ENCODE results near the gene SORCS2. TPM values are rescaled to one million over a fixed set of nuclear protein-coding genes. Genes with fewer than 3 reads are reported as not detected.

Gene SORCS2
- total RNA-seq, 4 donors from 2014 or later = 0.48 to 1.8 (median 0.68) TPM; not detected in 1

GRCh38 chr4:7510066-7510465 lies 317.7 kb downstream of the SORCS2 start:
- in situ Hi-C loops (cut with MboI; ENCODE audit: low pct_ligation_motif_present in 1 of 4, low pct_unique_long_range_greater_than_20kb in 1 of 4, low sequenced_read_pairs in 3 of 4) = no loop called here
- Histone ChIP-seq H3K4me3 (no peak overlapping the region), H3K9me3 (no peaks in the 10 kb centered on the region), H3K36me3 (no peaks in the 10 kb centered on the region), H3K4me1 (no peaks in the 10 kb centered on the region), H3K27ac (no peak overlapping the region), H3K27me3 (no peaks in the 10 kb centered on the region)
- intact Hi-C loops (cut with DNase I; ENCODE audit: low total_unique reads) = no loop called here
- DNase-seq = no peak
- WGBS, 2 donors (ENCODE audit: low coverage in 1 of 2) = 82 to 83% methylated on average over 2 to 27 of the region's 27 CpGs
- TF ChIP-seq POLR2A (IDR thresholded peaks at IDR 0.05) = no peak
- TF ChIP-seq EP300 (IDR thresholded peaks at IDR 0.05; ENCODE audit: low read depth) = no peak
- TF ChIP-seq POLR2AphosphoS5 (IDR thresholded peaks at IDR 0.05) = no peak
- TF ChIP-seq CTCF (IDR thresholded peaks at IDR 0.05) = no peak

GRCh38 chr4:7510538-7510937 lies 318.2 kb downstream of the SORCS2 start:
- Histone ChIP-seq H3K9me3 (no peaks in the 10 kb centered on the region), H3K4me3 (no peak overlapping the region), H3K36me3 (no peaks in the 10 kb centered on the region), H3K27me3 (no peaks in the 10 kb centered on the region), H3K27ac (no peak overlapping the region), H3K4me1 (no peaks in the 10 kb centered on the region)
- TF ChIP-seq CTCF (IDR thresholded peaks at IDR 0.05) (no peak), EP300 (IDR thresholded peaks at IDR 0.05; ENCODE audit: low read depth) (no peak), POLR2A (IDR thresholded peaks at IDR 0.05) (no peak), POLR2AphosphoS5 (IDR thresholded peaks at IDR 0.05) (no peak)
- DNase-seq = no peak
- WGBS, 2 donors (ENCODE audit: low coverage in 1 of 2) = 80% methylated on average over 30 of the region's 30 CpGs; no CpG with 5 or more reads in 1 of the 2 donors
- in situ Hi-C loops (cut with MboI; ENCODE audit: low pct_ligation_motif_present in 1 of 4, low pct_unique_long_range_greater_than_20kb in 1 of 4, low sequenced_read_pairs in 3 of 4) (no loop called here), intact Hi-C loops (cut with DNase I; ENCODE audit: low total_unique reads) (no loop called here)

GRCh38 chr4:7511525-7511924 lies 319.2 kb downstream of the SORCS2 start:
- H3K4me3 ChIP-seq = no peak overlapping the region
- no peaks in the 10 kb centered on the region for H3K9me3 ChIP-seq
- intact Hi-C loops (cut with DNase I; ENCODE audit: low total_unique reads) (no loop called here), in situ Hi-C loops (cut with MboI; ENCODE audit: low pct_ligation_motif_present in 1 of 4, low pct_unique_long_range_greater_than_20kb in 1 of 4, low sequenced_read_pairs in 3 of 4) (no loop called here)
- no peak overlapping the region for H3K27ac ChIP-seq
- DNase-seq = no peak
- TF ChIP-seq POLR2A (IDR thresholded peaks at IDR 0.05) = no peak
- TF ChIP-seq POLR2AphosphoS5 (IDR thresholded peaks at IDR 0.05) = no peak
- TF ChIP-seq EP300 (IDR thresholded peaks at IDR 0.05; ENCODE audit: low read depth) = no peak
- H3K36me3 ChIP-seq = no peaks in the 10 kb centered on the region
- H3K27me3 ChIP-seq = no peaks in the 10 kb centered on the region
- WGBS, 2 donors (ENCODE audit: low coverage in 1 of 2) = 30 to 39% methylated on average over 4 to 7 of the region's 7 CpGs
- no peaks in the 10 kb centered on the region for H3K4me1 ChIP-seq

GRCh38 chr4:7512428-7512827 lies 320.1 kb downstream of the SORCS2 start:
- intact Hi-C loops (cut with DNase I; ENCODE audit: low total_unique reads) = no loop called here
- TF ChIP-seq POLR2A (IDR thresholded peaks at IDR 0.05) (no peak), POLR2AphosphoS5 (IDR thresholded peaks at IDR 0.05) (no peak), EP300 (IDR thresholded peaks at IDR 0.05; ENCODE audit: low read depth) (no peak), CTCF (IDR thresholded peaks at IDR 0.05) (no peak)
- no peak for DNase-seq
- in situ Hi-C loops (cut with MboI; ENCODE audit: low pct_ligation_motif_present in 1 of 4, low pct_unique_long_range_greater_than_20kb in 1 of 4, low sequenced_read_pairs in 3 of 4) = no loop called here
- H3K4me1 ChIP-seq = no peaks in the 10 kb centered on the region
- no peaks in the 10 kb centered on the region for H3K27me3 ChIP-seq
- H3K4me3 ChIP-seq = no peak overlapping the region
- H3K27ac ChIP-seq = no peak overlapping the region
- H3K36me3 ChIP-seq = no peaks in the 10 kb centered on the region
- H3K9me3 ChIP-seq = no peaks in the 10 kb centered on the region
- 31 to 55% methylated on average over 2 to 5 of the region's 5 CpGs for WGBS, 2 donors (ENCODE audit: low coverage in 1 of 2)

- in situ Hi-C loops (cut with MboI; ENCODE audit: low pct_ligation_motif_present in 1 of 4, low pct_unique_long_range_greater_than_20kb in 1 of 4, low sequenced_read_pairs in 3 of 4) (no loop called here), intact Hi-C loops (cut with DNase I; ENCODE audit: low total_unique reads) (no loop called here)
- no peak for TF ChIP-seq EP300 (IDR thresholded peaks at IDR 0.05; ENCODE audit: low read depth)
- TF ChIP-seq POLR2AphosphoS5 (IDR thresholded peaks at IDR 0.05) = no peak
- TF ChIP-seq POLR2A (IDR thresholded peaks at IDR 0.05) = no peak
- TF ChIP-seq CTCF (IDR thresholded peaks at IDR 0.05) = no peak
- DNase-seq = no peak
- Histone ChIP-seq H3K4me1 (no peaks in the 10 kb centered on the region), H3K36me3 (no peaks in the 10 kb centered on the region), H3K4me3 (no peak overlapping the region), H3K27me3 (no peaks in the 10 kb centered on the region), H3K27ac (no peak overlapping the region), H3K9me3 (no peaks in the 10 kb centered on the region)
- WGBS, 2 donors (ENCODE audit: low coverage in 1 of 2) = 77% methylated on average over 10 of the region's 10 CpGs; no CpG with 5 or more reads in 1 of the 2 donors
Measured at GRCh38 chr4:7512946-7513345, 320.6 kb downstream of the SORCS2 start.
